GM23338 (cell line): ENCODE results near the gene TBC1D14. TPM values are rescaled to one million over a fixed set of nuclear protein-coding genes. Genes with fewer than 3 reads are reported as not detected.

Source experiments
- ATAC-seq: fragments of 200-7000 bp; cut with Tn5 transposase; 3 replicates; pipeline ENCODE4 v1.9.1; 2020
- DNase-seq: peaks from one replicate; pipeline ENCODE4 v3.0.0-alpha.2; 2015; ENCODE audit warnings: low spot score
- H2AFZ ChIP-seq: fragments of 200-600 bp; sonication (generic); 2 replicates; pipeline ENCODE4 v1.8.0; 2016; ENCODE audit warnings: antibody characterized with exemption, mild to moderate bottlenecking, moderate library complexity
- H3F3A ChIP-seq: fragments of 200-600 bp; sonication (generic); replicated peaks from 2 replicates; pipeline ENCODE4 v1.8.0; 2017; ENCODE audit warnings: antibody characterized with exemption, mixed run types, low read depth
- H3K27ac ChIP-seq: fragments of 200-600 bp; sonication (generic); 2 replicates; pipeline ENCODE4 v1.6.1; 2016; ENCODE audit warnings: low read depth
- H3K27me3 ChIP-seq: fragments of 200-600 bp; sonication (generic); 2 replicates; pipeline ENCODE4 v1.8.0; 2016; ENCODE audit warnings: mild to moderate bottlenecking, mixed run types, moderate library complexity; ENCODE audit not compliant: insufficient read depth
- H3K36me3 ChIP-seq: fragments of 200-600 bp; sonication (generic); 2 replicates; pipeline ENCODE4 v1.8.0; 2016; ENCODE audit warnings: mild to moderate bottlenecking; ENCODE audit not compliant: insufficient read depth
- H3K4me1 ChIP-seq: fragments of 200-600 bp; sonication (generic); 2 replicates; pipeline ENCODE4 v1.8.0; 2016; ENCODE audit warnings: mild to moderate bottlenecking, moderate library complexity; ENCODE audit not compliant: insufficient read depth
- H3K4me2 ChIP-seq: fragments of 200-600 bp; sonication (generic); 2 replicates; pipeline ENCODE4 v1.7.1; 2017; ENCODE audit warnings: mixed run types
- H3K4me3 ChIP-seq: fragments of 200-600 bp; sonication (generic); 2 replicates; pipeline ENCODE4 v1.6.1; 2016; ENCODE audit warnings: mixed run types
- H3K79me2 ChIP-seq: fragments of 200-600 bp; sonication (generic); replicated peaks from 2 replicates; pipeline ENCODE4 v1.8.0; 2017; ENCODE audit warnings: mild to moderate bottlenecking; ENCODE audit not compliant: insufficient read depth
- H3K9me2 ChIP-seq: fragments of 200-600 bp; sonication (generic); 2 replicates; pipeline ENCODE4 v1.8.0; 2017; ENCODE audit not compliant: insufficient read depth
- H4K20me1 ChIP-seq: fragments of 200-600 bp; sonication (generic); replicated peaks from 2 replicates; pipeline ENCODE4 v1.8.0; 2017; ENCODE audit warnings: mild to moderate bottlenecking; ENCODE audit not compliant: insufficient read depth
- H3K27ac Mint-ChIP-seq: 2 replicates; pipeline ENCODE4 v1.8.0; 2020; ENCODE audit warnings: inconsistent platforms, mild to moderate bottlenecking, moderate library complexity, mixed read lengths
- H3K27me3 Mint-ChIP-seq: 3 replicates; pipeline ENCODE4 v1.8.0; 2022; ENCODE audit warnings: low read depth, mild to moderate bottlenecking, moderate library complexity, mixed read lengths, inconsistent platforms; ENCODE audit not compliant: insufficient read depth, poor library complexity
- H3K36me3 Mint-ChIP-seq: 3 replicates; pipeline ENCODE4 v1.8.0; 2021; ENCODE audit warnings: low read depth, mild to moderate bottlenecking, inconsistent platforms, moderate library complexity, mixed read lengths
- H3K4me1 Mint-ChIP-seq: 3 replicates; pipeline ENCODE4 v1.8.0; 2020; ENCODE audit warnings: mild to moderate bottlenecking, inconsistent platforms, mixed read lengths
- H3K4me3 Mint-ChIP-seq: 3 replicates; pipeline ENCODE4 v1.8.0; 2021; ENCODE audit warnings: moderate library complexity, mild to moderate bottlenecking, inconsistent platforms, mixed read lengths
- H3K9me3 Mint-ChIP-seq: 3 replicates; pipeline ENCODE4 v1.8.0; 2020; ENCODE audit warnings: moderate library complexity, mild to moderate bottlenecking, inconsistent platforms, mixed read lengths
- CREB1 ChIP-seq: fragments of 250-450 bp; sonication (Bioruptor Pico); IDR thresholded peaks from 2 replicates; pipeline ENCODE4 v1.5.0; 2020; ENCODE audit warnings: low read depth, mild to moderate bottlenecking, moderate library complexity
- EZH2 ChIP-seq: fragments of 200-600 bp; sonication (generic); IDR thresholded peaks from one replicate; pipeline ENCODE4 v1.8.0; 2017; ENCODE audit warnings: antibody characterized with exemption, mild to moderate bottlenecking, low read depth; ENCODE audit not compliant: unreplicated experiment
- EZH2phosphoT487 ChIP-seq: fragments of 200-600 bp; sonication (generic); IDR thresholded peaks from one replicate; pipeline ENCODE4 v1.8.1; 2018; ENCODE audit warnings: antibody characterized with exemption; ENCODE audit not compliant: unreplicated experiment
- JUNB ChIP-seq: IDR thresholded peaks from one replicate; pipeline ENCODE4 v1.6.1; 2016; ENCODE audit warnings: antibody characterized with exemption; ENCODE audit not compliant: unreplicated experiment
- NANOG ChIP-seq: IDR thresholded peaks from 2 replicates; pipeline ENCODE4 v1.6.1; 2016; ENCODE audit warnings: antibody characterized with exemption, borderline replicate concordance
- POLR2AphosphoS5 ChIP-seq: IDR thresholded peaks from 2 replicates; pipeline ENCODE4 v1.6.1; 2016; ENCODE audit warnings: antibody characterized with exemption, low read depth
- STAT1 ChIP-seq: IDR thresholded peaks from one replicate; pipeline ENCODE4 v1.6.1; 2016; ENCODE audit warnings: antibody characterized with exemption; ENCODE audit not compliant: unreplicated experiment
- ZNF114 ChIP-seq: fragments of 250-450 bp; sonication (Bioruptor Pico); IDR thresholded peaks from 2 replicates; pipeline ENCODE4 v1.5.0; 2020; ENCODE audit warnings: mild to moderate bottlenecking, moderate library complexity
- ZNF331 ChIP-seq: fragments of 250-450 bp; sonication (Bioruptor Pico); IDR thresholded peaks from 2 replicates; pipeline ENCODE4 v1.5.0; 2020; ENCODE audit warnings: low read depth, mild to moderate bottlenecking, moderate library complexity
- polyA plus RNA-seq: library from polyadenylated mRNA; unstranded; fragments of >200 nt; fragmentation: Nextera tagmentation; extraction: Ambion mirVana; gene quantifications from 2 replicates; pipeline ENCODE4 v1.2.1, GENCODE V29; 2016
- total RNA-seq: library from RNA; depleted of rRNA; stranded (reverse); fragments of >200 nt; shearing (Covaris generic); gene quantifications from 2 replicates; pipeline ENCODE4 v1.2.3, GENCODE V29; 2014
- TF ChIP-seq, protein P1 (sequence below), 2 experiments: fragments of 200-600 bp in 1 of 2; sonication (generic) in 1 of 2; conservative IDR thresholded peaks; 2 replicates each; pipeline versions ENCODE4 v1.5.1 to v1.6.1; 2016 to 2017; ENCODE audit warnings: antibody characterized with exemption in 2 of 2, low read depth in 2 of 2, mild to moderate bottlenecking in 2 of 2, moderate library complexity in 1 of 2
- TF ChIP-seq, protein P2 (sequence below): IDR thresholded peaks from one replicate; pipeline ENCODE4 v1.6.1; 2018; ENCODE audit warnings: antibody characterized with exemption; ENCODE audit not compliant: unreplicated experiment
- TF ChIP-seq, protein P3 (sequence below): IDR thresholded peaks from 2 replicates; pipeline ENCODE4 v1.6.1; 2016; ENCODE audit warnings: antibody characterized with exemption
- TF ChIP-seq, protein P4 (sequence below): fragments of 250-450 bp; sonication (Bioruptor Pico); IDR thresholded peaks from 2 replicates; pipeline ENCODE4 v1.5.0; 2020; ENCODE audit warnings: mild to moderate bottlenecking, moderate library complexity

TBC1D14 gene
- total and polyA plus RNA-seq, 2 experiments from 2014 or later, result 18.2 to 59.7 TPM

DNA sequence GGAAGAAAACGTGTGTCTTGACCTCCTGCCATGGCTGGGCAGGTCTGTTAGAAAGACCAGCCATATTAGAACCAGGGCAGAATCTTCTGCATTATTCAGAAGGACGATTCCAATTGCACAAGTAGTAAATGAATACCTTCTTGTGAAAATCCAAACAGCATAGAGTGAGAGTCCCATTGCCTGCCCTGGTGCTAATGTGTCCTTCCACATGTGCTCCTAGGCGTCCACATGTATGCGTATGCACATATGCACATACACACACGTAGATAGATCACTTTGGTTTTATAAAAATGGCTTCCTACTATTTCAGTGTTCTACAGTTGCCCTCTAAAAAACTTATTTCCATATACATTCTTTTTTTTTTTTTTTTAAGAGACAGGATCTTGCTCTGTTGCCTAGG, 168.4 kb downstream of the TBC1D14 start:
- H3K4me3 Mint-ChIP-seq, result no peak overlapping the region
- H3F3A ChIP-seq, result no peaks in the 10 kb centered on the region
- no peaks in the 10 kb centered on the region for H3K4me1 ChIP-seq
- no peaks in the 10 kb centered on the region for H3K36me3 Mint-ChIP-seq
- H3K4me3 ChIP-seq, result no peak overlapping the region
- peaks cover 11% of the 10 kb centered on the region for H3K27me3 Mint-ChIP-seq
- ATAC-seq (no peak), DNase-seq (no peak)
- H3K36me3 ChIP-seq, result no peaks in the 10 kb centered on the region
- H3K27ac Mint-ChIP-seq, result no peak overlapping the region
- no peak for TF ChIP-seq JUNB
- TF ChIP-seq STAT1, result no peak
- TF ChIP-seq, protein P1, sequence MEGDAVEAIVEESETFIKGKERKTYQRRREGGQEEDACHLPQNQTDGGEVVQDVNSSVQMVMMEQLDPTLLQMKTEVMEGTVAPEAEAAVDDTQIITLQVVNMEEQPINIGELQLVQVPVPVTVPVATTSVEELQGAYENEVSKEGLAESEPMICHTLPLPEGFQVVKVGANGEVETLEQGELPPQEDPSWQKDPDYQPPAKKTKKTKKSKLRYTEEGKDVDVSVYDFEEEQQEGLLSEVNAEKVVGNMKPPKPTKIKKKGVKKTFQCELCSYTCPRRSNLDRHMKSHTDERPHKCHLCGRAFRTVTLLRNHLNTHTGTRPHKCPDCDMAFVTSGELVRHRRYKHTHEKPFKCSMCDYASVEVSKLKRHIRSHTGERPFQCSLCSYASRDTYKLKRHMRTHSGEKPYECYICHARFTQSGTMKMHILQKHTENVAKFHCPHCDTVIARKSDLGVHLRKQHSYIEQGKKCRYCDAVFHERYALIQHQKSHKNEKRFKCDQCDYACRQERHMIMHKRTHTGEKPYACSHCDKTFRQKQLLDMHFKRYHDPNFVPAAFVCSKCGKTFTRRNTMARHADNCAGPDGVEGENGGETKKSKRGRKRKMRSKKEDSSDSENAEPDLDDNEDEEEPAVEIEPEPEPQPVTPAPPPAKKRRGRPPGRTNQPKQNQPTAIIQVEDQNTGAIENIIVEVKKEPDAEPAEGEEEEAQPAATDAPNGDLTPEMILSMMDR (conservative IDR thresholded peaks at IDR 0.05; ENCODE audit: low read depth in 2 of 2), result no peak
- no peak for TF ChIP-seq POLR2AphosphoS5
- TF ChIP-seq, protein P2, sequence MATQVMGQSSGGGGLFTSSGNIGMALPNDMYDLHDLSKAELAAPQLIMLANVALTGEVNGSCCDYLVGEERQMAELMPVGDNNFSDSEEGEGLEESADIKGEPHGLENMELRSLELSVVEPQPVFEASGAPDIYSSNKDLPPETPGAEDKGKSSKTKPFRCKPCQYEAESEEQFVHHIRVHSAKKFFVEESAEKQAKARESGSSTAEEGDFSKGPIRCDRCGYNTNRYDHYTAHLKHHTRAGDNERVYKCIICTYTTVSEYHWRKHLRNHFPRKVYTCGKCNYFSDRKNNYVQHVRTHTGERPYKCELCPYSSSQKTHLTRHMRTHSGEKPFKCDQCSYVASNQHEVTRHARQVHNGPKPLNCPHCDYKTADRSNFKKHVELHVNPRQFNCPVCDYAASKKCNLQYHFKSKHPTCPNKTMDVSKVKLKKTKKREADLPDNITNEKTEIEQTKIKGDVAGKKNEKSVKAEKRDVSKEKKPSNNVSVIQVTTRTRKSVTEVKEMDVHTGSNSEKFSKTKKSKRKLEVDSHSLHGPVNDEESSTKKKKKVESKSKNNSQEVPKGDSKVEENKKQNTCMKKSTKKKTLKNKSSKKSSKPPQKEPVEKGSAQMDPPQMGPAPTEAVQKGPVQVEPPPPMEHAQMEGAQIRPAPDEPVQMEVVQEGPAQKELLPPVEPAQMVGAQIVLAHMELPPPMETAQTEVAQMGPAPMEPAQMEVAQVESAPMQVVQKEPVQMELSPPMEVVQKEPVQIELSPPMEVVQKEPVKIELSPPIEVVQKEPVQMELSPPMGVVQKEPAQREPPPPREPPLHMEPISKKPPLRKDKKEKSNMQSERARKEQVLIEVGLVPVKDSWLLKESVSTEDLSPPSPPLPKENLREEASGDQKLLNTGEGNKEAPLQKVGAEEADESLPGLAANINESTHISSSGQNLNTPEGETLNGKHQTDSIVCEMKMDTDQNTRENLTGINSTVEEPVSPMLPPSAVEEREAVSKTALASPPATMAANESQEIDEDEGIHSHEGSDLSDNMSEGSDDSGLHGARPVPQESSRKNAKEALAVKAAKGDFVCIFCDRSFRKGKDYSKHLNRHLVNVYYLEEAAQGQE, result no peak
- TF ChIP-seq EZH2phosphoT487, result no peak
- no peak for TF ChIP-seq NANOG
- TF ChIP-seq ZNF331 (CRISPR knock-in tag), result no peak
- no peak for TF ChIP-seq EZH2
- TF ChIP-seq, protein P3, sequence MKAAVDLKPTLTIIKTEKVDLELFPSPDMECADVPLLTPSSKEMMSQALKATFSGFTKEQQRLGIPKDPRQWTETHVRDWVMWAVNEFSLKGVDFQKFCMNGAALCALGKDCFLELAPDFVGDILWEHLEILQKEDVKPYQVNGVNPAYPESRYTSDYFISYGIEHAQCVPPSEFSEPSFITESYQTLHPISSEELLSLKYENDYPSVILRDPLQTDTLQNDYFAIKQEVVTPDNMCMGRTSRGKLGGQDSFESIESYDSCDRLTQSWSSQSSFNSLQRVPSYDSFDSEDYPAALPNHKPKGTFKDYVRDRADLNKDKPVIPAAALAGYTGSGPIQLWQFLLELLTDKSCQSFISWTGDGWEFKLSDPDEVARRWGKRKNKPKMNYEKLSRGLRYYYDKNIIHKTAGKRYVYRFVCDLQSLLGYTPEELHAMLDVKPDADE, result no peak
- TF ChIP-seq CREB1 (CRISPR knock-in tag), result no peak
- TF ChIP-seq, protein P4, sequence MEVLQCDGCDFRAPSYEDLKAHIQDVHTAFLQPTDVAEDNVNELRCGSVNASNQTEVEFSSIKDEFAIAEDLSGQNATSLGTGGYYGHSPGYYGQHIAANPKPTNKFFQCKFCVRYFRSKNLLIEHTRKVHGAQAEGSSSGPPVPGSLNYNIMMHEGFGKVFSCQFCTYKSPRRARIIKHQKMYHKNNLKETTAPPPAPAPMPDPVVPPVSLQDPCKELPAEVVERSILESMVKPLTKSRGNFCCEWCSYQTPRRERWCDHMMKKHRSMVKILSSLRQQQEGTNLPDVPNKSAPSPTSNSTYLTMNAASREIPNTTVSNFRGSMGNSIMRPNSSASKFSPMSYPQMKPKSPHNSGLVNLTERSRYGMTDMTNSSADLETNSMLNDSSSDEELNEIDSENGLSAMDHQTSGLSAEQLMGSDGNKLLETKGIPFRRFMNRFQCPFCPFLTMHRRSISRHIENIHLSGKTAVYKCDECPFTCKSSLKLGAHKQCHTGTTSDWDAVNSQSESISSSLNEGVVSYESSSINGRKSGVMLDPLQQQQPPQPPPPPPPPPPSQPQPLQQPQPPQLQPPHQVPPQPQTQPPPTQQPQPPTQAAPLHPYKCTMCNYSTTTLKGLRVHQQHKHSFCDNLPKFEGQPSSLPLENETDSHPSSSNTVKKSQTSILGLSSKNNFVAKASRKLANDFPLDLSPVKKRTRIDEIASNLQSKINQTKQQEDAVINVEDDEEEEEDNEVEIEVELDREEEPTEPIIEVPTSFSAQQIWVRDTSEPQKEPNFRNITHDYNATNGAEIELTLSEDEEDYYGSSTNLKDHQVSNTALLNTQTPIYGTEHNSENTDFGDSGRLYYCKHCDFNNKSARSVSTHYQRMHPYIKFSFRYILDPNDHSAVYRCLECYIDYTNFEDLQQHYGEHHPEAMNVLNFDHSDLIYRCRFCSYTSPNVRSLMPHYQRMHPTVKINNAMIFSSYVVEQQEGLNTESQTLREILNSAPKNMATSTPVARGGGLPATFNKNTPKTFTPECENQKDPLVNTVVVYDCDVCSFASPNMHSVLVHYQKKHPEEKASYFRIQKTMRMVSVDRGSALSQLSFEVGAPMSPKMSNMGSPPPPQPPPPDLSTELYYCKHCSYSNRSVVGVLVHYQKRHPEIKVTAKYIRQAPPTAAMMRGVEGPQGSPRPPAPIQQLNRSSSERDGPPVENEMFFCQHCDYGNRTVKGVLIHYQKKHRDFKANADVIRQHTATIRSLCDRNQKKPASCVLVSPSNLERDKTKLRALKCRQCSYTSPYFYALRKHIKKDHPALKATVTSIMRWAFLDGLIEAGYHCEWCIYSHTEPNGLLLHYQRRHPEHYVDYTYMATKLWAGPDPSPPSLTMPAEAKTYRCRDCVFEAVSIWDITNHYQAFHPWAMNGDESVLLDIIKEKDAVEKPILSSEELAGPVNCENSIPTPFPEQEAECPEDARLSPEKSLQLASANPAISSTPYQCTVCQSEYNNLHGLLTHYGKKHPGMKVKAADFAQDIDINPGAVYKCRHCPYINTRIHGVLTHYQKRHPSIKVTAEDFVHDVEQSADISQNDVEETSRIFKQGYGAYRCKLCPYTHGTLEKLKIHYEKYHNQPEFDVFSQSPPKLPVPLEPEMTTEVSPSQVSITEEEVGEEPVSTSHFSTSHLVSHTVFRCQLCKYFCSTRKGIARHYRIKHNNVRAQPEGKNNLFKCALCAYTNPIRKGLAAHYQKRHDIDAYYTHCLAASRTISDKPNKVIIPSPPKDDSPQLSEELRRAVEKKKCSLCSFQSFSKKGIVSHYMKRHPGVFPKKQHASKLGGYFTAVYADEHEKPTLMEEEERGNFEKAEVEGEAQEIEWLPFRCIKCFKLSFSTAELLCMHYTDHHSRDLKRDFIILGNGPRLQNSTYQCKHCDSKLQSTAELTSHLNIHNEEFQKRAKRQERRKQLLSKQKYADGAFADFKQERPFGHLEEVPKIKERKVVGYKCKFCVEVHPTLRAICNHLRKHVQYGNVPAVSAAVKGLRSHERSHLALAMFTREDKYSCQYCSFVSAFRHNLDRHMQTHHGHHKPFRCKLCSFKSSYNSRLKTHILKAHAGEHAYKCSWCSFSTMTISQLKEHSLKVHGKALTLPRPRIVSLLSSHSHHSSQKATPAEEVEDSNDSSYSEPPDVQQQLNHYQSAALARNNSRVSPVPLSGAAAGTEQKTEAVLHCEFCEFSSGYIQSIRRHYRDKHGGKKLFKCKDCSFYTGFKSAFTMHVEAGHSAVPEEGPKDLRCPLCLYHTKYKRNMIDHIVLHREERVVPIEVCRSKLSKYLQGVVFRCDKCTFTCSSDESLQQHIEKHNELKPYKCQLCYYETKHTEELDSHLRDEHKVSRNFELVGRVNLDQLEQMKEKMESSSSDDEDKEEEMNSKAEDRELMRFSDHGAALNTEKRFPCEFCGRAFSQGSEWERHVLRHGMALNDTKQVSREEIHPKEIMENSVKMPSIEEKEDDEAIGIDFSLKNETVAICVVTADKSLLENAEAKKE, result no peak
- no peak for TF ChIP-seq ZNF114 (CRISPR knock-in tag)
- peaks cover 10% of the 10 kb centered on the region; the same call in 1 of the 2 replicates for H3K27me3 ChIP-seq
- peaks cover 6% of the 10 kb centered on the region for H3K9me3 Mint-ChIP-seq
- no peaks in the 10 kb centered on the region for H3K4me1 Mint-ChIP-seq
- no peak overlapping the region for H3K4me2 ChIP-seq
- H3K79me2 ChIP-seq, result no peaks in the 10 kb centered on the region
- H3K27ac ChIP-seq, result no peak overlapping the region
- no peak overlapping the region for H2AFZ ChIP-seq
- H4K20me1 ChIP-seq, result no peaks in the 10 kb centered on the region
- H3K9me2 ChIP-seq, result no peaks in the 10 kb centered on the region
